Activated CD4-positive, alpha-beta T cell treated with anti-CD3 and anti-CD28 coated beads for 1 hour (primary cell): ENCODE results near the gene WDR64.

Source experiments
- DNase-seq: peaks from one replicate; pipeline ENCODE4 v3.0.0-alpha.2; 2020

WDR64 gene

DNA sequence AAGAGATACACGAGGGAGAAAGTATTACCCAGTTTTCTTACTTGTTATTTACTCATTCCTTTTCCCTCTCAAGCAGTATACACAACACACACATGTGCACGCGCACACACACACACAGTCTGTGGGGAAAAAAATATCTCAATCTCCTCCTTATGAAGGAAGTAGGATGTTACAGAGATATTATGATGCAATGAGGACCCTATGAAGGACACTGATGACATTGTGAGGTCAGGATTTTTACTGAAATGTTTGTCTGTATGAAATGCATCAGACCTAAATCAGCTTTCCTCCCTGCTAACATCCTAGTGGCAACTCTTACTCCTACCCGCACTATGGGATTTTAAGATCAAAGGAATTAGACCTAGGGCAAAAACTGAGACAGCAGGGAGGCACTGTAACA is at the start of gene WDR64:
TSS of gene WDR64 (plus strand) at position 270 of the 400 bp plus-strand sequence. CDS start 204 bp downstream, outside the sequence.
- no peak for DNase-seq

DNA sequence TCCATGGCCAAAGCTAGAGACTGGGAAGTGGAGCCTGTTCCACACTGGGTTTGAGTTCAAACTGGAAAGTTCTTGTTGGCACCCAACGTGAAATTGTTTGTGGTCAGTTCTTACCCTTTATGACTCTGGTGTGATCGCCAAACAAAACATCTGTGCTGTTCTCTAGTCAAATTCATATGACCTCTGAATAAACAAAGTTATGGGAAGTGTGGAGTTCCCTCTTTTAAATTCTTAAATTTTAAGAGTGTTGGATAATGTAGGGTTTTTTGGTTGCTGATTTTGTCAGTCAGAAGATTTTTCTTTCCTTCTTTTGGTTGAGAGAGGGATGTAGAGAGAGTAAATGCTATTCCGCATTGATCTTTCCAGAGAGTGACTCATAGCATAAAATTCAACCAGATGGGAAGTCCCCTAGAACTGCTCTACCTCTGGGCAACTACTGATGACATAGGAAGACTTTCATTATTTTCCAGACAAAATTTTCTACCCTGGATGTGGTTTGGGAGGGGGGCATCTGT is 48.3 kb upstream of the WDR64 start:
- DNase-seq, result no peak

DNA sequence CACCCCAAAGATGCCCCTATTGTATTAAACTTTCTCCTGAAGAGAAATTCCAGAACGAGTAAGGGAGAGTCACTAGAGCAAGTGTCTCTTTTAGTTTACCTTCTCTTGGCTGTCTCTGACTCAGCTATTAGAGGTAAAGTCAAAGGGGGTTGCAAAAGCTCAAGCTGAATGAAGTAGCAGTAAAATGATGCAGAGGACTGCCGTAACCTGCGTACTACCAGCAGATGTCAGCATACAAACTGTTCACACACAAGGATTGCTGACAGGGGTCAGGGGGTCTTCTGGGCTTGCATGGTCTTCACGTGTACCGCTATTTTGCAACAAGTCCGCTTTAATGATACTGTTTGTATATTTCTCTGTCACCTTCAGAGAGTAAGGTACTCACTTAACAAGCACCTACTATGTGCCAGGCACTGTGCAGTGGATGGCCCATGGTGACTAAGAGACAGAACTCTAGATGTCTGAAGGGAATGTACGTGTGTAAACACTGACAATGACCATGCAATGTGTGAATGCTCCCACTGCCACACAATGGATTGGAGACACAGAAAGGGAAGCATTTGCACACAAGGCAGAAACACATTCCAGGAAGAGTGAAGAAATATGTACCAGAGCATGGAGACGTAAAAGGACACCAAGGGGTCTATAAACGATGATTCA is 46.8 kb upstream of the WDR64 start:
- no peak for DNase-seq

GRCh38 chr1:241606544-241606943 is 45.5 kb upstream of the WDR64 start:
- no peak for DNase-seq

DNA sequence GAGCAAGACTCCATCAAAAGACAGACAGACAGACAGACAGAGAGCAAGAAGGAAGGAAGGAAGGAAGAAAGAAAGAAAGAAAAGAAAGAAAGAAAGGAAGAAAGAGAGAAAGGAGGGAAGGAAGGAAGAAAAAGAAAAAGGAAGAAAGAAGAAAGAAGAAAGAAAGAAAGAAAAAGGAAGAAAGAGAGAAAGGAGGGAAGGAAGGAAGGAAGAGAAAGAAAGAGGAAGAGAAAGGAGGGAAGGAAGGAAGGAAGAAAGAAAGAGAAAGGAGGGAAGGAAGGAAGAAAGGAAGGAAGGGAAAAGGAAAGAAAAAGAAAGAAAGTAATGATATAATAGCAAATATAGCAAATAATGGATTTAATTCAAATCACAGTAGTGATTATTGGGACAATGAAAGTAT is 44.6 kb upstream of the WDR64 start:
- no peak for DNase-seq

- DNase-seq, result no peak
Observed at GRCh38 chr1:241608379-241609033, 43.6 kb upstream of the WDR64 start.

- DNase-seq, result no peak
Observed at GRCh38 chr1:241610056-241610815, 41.8 kb upstream of the WDR64 start.

DNA sequence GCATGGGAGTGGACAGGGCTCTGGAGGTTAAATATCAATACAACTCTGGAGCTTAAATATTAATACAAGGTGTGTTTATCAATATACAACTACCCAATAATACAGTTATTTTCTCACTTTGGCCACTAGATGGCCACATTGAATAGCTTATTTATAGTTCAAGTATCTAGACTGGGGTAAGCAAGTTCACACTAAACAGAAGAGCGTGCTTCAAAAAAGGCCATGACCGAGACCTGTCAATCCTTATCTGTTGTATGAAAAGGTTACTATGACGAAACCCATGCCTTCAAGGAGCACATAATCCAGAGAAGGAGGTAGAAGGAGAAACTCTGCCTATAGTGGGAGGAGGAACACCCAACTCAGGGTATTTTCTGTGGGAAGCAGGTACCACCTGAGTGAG is 41.0 kb upstream of the WDR64 start:
- DNase-seq, result no peak

DNA sequence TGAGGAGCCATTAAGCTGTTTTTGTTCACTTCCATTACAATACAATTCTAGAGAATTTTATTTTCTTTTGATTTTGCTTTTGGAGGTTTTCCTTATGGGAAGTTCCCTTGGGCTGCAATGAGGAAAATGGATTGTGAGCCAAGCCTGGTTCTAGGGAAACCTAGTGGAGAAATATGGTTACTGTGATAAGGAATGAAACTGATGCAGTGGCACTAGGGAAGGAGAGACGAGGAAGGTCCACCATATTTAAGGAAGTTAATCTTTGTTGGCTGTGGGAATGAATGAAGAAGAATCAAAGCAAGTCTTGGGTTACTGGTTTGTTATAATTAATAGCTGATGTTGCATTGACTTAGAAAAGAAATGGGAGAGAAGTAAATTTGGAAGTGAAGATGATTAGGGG is 40.3 kb upstream of the WDR64 start:
- DNase-seq, result no peak

DNA sequence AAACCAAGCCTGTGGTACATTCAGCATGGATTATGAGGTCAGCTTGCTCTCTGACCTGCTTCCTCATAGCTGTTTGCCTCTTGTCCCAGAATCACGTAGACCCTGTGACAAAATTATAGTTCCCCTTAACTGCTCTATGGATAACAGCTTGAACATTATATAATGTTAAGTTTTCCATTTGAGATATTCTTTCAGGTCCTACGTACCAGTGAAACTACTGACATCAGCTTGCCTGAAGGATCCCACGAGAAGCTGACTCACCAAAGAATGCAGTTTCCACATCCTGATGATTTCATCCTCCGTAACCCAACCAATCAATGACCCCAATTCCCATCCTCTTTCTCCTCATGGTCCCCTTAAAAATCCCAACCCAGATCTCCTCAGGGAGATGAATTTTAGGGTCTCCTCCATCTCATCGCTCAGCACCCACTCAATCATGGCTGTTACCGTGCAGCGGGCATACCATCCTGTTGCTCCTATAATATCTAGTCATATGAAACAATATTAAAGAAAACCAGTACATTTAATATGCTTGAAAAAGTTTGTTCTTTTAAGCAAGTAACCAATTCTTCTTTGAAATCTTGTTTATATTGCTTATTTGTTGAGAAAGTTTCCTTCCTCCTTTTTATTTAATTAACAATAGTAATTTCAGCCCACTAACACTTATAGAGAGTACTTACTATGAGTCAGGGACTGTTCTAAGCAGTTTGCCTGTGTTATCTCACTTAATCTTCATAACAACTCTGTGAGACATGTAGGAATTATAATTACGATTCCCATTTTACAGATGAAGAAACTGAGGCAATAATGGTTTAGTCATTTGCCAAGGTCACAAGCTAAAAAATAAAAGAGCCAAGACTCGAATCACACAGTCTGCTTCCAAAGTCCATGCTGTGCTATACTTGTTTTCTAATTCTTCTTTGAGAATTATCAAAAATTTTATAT is 39.3 kb upstream of the WDR64 start:
- DNase-seq, result no peak

GRCh38 chr1:241614144-241614543 is 37.9 kb upstream of the WDR64 start:
- DNase-seq, result no peak

DNA sequence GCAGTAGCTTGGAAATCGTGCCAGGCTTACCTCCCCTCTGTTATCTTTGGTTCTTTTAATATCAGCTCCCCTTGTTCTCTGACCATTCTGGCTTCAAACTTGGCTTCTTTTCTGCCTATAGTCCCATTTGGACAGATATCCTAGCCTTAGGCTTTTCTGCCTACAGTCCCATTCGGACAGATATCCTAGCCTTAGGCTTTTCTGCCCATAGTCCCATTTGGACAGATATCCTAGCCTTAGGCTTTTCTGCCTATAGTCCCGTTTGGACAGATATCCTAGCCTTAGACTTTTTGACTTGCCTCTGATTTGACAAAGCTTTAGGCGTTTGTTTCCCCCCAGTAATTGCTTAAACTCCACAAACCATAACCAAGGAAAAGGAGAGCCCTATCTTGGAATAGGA is 37.5 kb upstream of the WDR64 start:
- DNase-seq, result no peak

GRCh38 chr1:241615043-241615974 is 36.8 kb upstream of the WDR64 start:
- no peak for DNase-seq

DNA sequence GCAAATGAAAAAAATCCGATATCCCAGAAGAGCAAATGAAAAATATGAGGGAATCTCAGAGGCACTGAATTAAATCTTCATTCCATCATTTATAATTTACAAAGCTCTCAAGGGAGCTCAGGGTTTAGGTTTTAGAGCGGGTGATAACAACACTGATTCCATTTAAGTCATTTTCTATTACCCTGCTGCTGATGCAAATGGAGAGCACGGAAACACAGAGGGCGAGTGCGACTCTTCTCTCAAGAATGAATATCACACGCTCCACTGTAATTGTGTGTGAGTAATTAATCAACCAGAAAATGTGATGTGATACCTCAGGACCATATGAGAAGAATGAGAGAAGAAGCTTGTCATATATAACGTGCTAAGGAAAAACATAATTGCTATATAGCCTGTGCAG is 34.7 kb upstream of the WDR64 start:
- DNase-seq, result no peak

DNA sequence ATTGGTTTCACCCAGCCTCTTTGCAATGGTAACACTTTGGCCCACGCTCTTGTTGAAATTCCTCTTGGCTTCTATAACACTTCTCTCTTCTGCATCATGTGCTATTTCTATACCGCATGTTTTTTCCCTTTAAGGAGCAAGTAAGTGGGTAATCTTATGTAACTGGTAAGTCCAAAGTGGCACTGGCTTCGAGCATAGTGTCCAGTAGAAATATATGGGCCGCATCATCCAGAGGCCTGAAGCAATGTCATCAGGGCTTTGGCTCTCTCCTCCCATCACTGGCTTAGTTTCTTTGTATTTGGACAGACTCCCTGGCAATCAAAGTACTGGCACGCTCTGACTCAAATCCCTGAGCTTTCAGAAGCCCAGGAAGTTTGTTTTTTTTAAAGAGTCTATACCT is 29.4 kb upstream of the WDR64 start:
- DNase-seq, result no peak

DNA sequence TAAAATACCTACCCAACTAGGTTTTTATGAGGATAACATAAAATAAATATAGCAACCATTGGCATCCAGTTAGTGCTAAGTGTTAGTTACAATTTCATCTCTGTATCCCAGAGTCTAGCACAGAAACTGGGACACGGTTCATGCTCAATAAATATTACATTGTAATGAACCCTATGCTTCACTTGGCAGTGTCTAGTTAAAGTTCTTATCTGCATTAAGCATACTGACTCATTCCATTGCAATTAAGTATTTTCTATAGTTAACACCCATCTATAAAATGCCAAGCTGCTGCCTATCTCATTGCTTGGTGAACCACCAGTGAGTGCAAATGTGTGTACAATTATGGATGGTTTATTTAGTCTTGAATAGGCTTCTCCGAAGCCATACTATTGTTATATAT is 27.1 kb upstream of the WDR64 start:
- no peak for DNase-seq

- DNase-seq, result no peak
Observed at GRCh38 chr1:241627453-241628259, 24.4 kb upstream of the WDR64 start.

GRCh38 chr1:241630005-241630404 is 22.1 kb upstream of the WDR64 start:
- no peak for DNase-seq

DNA sequence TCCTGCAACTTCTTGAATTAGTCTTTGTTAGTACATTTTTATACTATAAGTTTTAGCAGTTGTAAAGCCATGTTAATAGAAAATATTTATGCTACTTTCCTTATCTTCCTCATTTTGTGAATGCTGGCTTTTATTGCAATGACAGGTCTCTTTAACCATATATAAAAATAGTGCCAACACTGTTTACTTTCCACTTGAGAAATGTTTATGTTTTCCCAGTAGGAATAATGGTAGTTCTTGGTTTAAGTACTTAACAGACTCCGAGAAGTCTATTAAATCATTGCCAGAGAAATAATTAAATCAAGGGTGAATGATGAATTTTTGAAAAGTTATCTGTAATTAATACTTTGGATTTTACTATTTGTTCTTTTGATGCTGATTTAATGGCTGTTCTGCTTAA is 21.6 kb upstream of the WDR64 start:
- no peak for DNase-seq

DNA sequence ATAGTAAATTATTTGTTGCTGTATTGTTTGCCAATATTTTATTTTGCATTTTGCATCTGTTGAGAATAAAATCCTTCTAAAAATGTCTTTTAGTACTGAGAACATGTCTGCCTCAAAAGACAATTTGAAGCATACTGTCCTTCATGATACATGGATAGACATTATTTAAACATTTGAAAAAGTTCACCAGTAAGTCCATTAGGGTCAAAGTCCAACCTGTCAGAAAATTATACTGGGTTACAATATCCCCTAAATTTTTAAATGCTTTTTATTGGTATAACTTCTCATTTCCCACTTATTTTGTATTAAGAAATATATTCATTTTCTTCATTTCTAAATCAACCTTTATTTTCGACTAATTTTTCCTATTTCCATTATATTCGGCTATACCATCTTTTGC is 21.2 kb upstream of the WDR64 start:
- DNase-seq, result no peak

GRCh38 chr1:241631674-241632073 is 20.4 kb upstream of the WDR64 start:
- no peak for DNase-seq
